ENCODE data around the gene TMEM125.

DNA sequence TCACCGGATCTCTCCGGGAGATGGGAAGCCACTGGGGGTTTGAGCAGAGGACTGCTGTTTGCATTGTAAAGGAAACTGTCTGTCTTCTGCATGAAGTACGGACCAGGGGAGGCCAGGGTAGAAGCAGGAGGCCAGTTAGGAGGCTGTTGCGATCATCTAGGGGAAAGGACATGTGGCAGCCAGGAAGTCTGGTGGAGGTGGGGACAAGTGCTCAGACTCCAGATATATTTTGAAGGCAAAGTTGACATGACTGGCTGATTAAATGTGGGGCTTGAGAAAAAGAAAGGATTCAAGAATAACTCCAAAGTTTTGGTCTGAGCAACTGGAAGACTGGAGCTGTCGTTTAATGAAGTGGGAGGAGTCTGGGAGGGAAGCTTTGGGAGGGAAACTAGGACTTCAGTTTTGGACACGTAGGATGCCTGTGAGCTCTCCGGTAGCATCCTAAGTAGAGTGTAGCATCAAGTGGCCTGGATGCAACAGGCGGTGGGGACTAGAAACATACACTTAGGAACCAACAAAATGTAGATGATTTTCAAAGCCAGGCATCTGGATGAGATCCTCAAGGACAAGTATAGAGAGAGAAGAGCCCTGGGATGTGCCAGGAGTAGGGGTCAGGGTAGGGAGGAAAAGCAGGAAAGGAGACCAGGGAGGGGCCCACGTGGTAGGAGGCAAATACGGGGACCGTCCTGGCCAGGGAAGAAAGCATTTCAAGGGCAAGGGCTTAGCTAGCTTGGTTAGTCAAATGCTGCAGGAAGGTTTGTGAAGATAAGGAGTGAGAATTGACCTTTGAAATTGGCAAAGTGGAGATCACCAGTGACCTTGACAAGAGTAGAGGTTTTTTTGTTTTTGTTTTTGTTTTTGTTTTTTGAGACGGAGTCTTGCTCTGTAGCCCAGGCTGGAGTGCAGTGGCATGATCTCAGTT is 19.3 kb downstream of the TMEM125 start:
- no peak for TF ChIP-seq POLR2A (IDR thresholded peaks at IDR 0.05; ENCODE audit: low read length)
- no peak for TF ChIP-seq GATA1 (IDR thresholded peaks at IDR 0.05; ENCODE audit: low read depth, low read length)
